Muscle of leg (tissue), 11 donors: Measurements from ENCODE around the gene DIRAS1. TPM values are rescaled to one million over a fixed set of nuclear protein-coding genes. Genes with fewer than 3 reads are reported as not detected.

Experiments used
- DNase-seq: peaks from one replicate; pipeline ENCODE4 v3.0.0; 2013
- H3K27ac ChIP-seq: one replicate; pipeline ENCODE4 v1.5.1; 2013; ENCODE audit warnings: mild to moderate bottlenecking, low read length, control low read depth
- H3K27me3 ChIP-seq: one replicate; pipeline ENCODE4 v1.6.1; 2013; ENCODE audit warnings: low read length; ENCODE audit not compliant: control insufficient read depth, insufficient read depth
- H3K36me3 ChIP-seq: one replicate; pipeline ENCODE4 v1.6.1; 2013; ENCODE audit warnings: low read length; ENCODE audit not compliant: control insufficient read depth, insufficient read depth
- H3K4me1 ChIP-seq: one replicate; pipeline ENCODE4 v1.6.1; 2013; ENCODE audit warnings: low read length; ENCODE audit not compliant: control insufficient read depth, insufficient read depth
- H3K4me3 ChIP-seq: one replicate; pipeline ENCODE4 v1.5.1; 2013; ENCODE audit warnings: low read length, control low read depth
- H3K9me3 ChIP-seq: replicated peaks from 2 replicates; pipeline ENCODE4 v1.6.1; 2013; ENCODE audit warnings: low read depth, low read length; ENCODE audit not compliant: control insufficient read depth
- WGBS: methylation state at CpG from one replicate; pipeline ENCODE4 v1.1.5; 2013; ENCODE audit warnings: missing lambda C conversion rate; ENCODE audit not compliant: insufficient coverage; 5-methylcytosine and 5-hydroxymethylcytosine counted together
- polyA plus RNA-seq, 8 donors: library from polyadenylated mRNA; unstranded; fragments of 120-200 nt; gene quantifications; one replicate each; pipeline versions ENCODE4 v1.2.1 to v1.2.3, GENCODE V29; 2013; ENCODE audit warnings: inconsistent platforms in 1 of 8, low replicate concordance in 1 of 8; ENCODE audit not compliant: insufficient read length in 8 of 8, insufficient read depth in 1 of 8
- total RNA-seq: library from RNA; stranded (reverse); fragments of 120-200 nt; gene quantifications from one replicate; pipeline ENCODE4 v1.2.4, GENCODE V29; 2013

The DIRAS1 gene
- total and polyA plus RNA-seq, 9 donors: 0.84 to 4.9 (median 2.6) TPM

DNA sequence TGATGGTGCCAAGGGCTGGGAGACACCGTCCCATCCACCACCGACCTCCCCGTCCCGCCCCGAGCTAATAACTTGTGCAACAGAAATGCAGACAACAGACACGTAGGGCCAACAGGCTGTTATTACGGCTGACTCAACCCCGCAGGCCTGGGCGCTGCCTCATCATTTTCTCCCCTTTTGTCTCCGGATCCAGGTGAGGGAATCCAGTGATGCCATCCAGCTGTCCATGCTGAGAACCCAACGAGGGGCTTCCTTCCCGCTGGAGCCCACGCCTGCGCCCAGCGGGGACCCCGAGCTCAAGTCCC, 6.4 kb upstream of the DIRAS1 start:
- H3K36me3 ChIP-seq: peaks cover 4% of the 10 kb centered on the region
- DNase-seq: no peak
- H3K27me3 ChIP-seq: peaks cover 34% of the 10 kb centered on the region
- no peaks in the 10 kb centered on the region for H3K9me3 ChIP-seq
- H3K4me1 ChIP-seq: peaks cover 11% of the 10 kb centered on the region
- no peak overlapping the region for H3K27ac ChIP-seq
- no peak overlapping the region for H3K4me3 ChIP-seq
- 53% methylated on average over 15 of the region's 16 CpGs for WGBS

DNA sequence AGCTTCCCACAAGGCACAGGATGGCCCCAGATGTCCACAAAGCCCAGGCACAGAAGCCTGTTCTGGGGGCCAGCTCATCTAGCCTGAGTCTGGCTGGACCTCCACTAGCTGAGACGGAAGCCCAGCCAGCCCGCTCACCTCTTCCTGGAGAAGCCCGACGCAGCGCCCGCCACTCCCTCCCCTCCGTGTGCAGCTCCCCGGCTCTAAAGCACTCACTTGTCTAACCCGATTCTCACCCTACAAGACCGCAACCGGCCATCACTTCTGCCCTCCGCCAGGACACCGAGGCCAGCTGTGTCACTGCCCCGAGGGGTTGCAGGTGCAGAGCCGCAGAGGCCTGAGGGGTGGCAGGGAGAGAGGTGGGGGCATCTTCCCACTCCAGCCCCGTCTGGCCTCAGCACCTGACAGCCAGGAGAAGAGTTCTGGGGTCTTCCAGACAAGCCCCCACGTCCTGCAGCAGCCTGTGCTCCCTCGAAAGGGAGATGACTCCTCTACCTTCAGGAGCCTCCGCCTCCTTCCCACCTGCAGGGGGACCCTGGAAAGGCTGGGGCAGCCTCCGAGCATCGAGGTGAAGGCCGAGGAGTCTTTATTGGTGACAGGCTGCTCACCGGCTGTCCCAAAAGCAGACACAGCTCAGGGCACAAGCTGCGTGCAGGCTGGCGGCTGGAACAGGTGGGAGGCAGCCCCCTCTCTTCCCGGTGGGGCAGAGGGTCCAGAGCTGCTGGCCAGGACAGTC, 5.9 kb upstream of the DIRAS1 start:
- no peaks in the 10 kb centered on the region for H3K9me3 ChIP-seq
- 12% methylated on average over 20 of the region's 26 CpGs for WGBS
- H3K27me3 ChIP-seq: peaks cover 39% of the 10 kb centered on the region
- H3K27ac ChIP-seq: no peak overlapping the region
- peaks cover 2% of the 10 kb centered on the region for H3K36me3 ChIP-seq
- H3K4me1 ChIP-seq: peaks cover 14% of the 10 kb centered on the region
- no peak for DNase-seq
- no peak overlapping the region for H3K4me3 ChIP-seq

GRCh38 chr19:2726160-2726855, 5.1 kb upstream of the DIRAS1 start:
- H3K36me3 ChIP-seq: no peaks in the 10 kb centered on the region
- no peak overlapping the region for H3K4me3 ChIP-seq
- H3K9me3 ChIP-seq: no peaks in the 10 kb centered on the region
- H3K27me3 ChIP-seq: peaks cover 46% of the 10 kb centered on the region
- H3K27ac ChIP-seq: no peak overlapping the region
- 74% methylated on average over 7 of the region's 15 CpGs for WGBS
- peaks cover 21% of the 10 kb centered on the region for H3K4me1 ChIP-seq
- no peak for DNase-seq

GRCh38 chr19:2724148-2724557, 3.0 kb upstream of the DIRAS1 start:
- 38% methylated on average over 7 of the region's 7 CpGs for WGBS

GRCh38 chr19:2723747-2724146, 2.6 kb upstream of the DIRAS1 start:
- DNase-seq: no peak
- H3K27me3 ChIP-seq: peaks cover 49% of the 10 kb centered on the region
- H3K4me1 ChIP-seq: peaks cover 32% of the 10 kb centered on the region
- H3K4me3 ChIP-seq: no peak overlapping the region
- no peaks in the 10 kb centered on the region for H3K9me3 ChIP-seq
- 56% methylated on average over 14 of the region's 14 CpGs for WGBS
- H3K27ac ChIP-seq: no peak overlapping the region
- H3K36me3 ChIP-seq: no peaks in the 10 kb centered on the region

More at GRCh38 chr19:2724148-2724557, 3.0 kb upstream of the DIRAS1 start:
- Histone ChIP-seq H3K27ac (no peak overlapping the region), H3K27me3 (peaks cover 53% of the 10 kb centered on the region), H3K4me1 (peaks cover 32% of the 10 kb centered on the region), H3K4me3 (no peak overlapping the region), H3K9me3 (no peaks in the 10 kb centered on the region), H3K36me3 (no peaks in the 10 kb centered on the region)
- no peak for DNase-seq

- H3K4me1 ChIP-seq: peaks cover 32% of the 10 kb centered on the region
- DNase-seq: no peak
- H3K27me3 ChIP-seq: peaks cover 46% of the 10 kb centered on the region
- 77% methylated on average over 7 of the region's 13 CpGs for WGBS
- no peaks in the 10 kb centered on the region for H3K9me3 ChIP-seq
- H3K36me3 ChIP-seq: no peaks in the 10 kb centered on the region
- no peak overlapping the region for H3K4me3 ChIP-seq
- H3K27ac ChIP-seq: no peak overlapping the region
Measured at GRCh38 chr19:2723345-2723715, 2.2 kb upstream of the DIRAS1 start.

DNA sequence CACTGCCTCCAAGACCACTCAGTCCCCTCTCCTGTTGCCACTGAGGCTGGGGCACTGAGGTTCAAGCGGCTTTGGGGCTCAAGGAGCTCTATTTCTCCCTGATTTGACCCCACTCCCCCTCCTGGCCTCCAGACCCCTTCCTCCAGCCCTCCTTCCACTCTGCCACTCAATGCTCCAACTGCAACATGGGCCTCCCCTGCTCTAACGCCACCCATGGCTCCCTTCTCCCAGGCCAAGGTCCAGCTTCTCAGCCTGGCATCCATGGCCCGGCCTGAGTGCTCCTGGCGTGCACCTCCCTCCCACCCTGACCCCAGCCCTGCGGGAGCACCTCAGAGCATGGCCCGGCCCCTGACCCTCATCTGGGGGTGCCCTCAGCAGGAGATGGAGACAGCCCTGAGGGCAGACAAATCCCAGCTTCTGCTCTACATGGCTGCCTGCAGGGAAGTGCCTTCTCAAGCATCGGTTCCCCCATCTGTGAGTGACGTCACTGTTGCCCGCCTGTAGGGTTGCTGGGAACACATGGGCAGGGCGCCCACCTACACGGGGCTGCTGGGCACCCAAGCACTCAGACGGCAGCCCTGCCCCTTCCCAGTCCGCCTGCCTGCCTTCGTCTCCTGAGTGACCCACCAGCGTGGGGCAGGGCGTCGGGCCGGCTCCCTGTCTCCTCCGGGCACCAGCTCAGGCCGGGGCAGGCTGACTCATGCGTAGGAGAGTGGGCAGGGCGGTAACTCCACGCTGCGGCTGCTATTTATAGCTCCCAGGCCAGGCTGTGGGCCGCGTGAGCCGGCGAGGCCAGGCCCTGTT, 1.6 kb upstream of the DIRAS1 start:
- peaks cover 32% of the 10 kb centered on the region for H3K4me1 ChIP-seq
- no peaks in the 10 kb centered on the region for H3K36me3 ChIP-seq
- peak; percentile 42 for DNase-seq
- WGBS: 47% methylated on average over 24 of the region's 28 CpGs
- H3K27me3 ChIP-seq: peaks cover 41% of the 10 kb centered on the region
- no peak overlapping the region for H3K27ac ChIP-seq
- H3K9me3 ChIP-seq: no peaks in the 10 kb centered on the region
- H3K4me3 ChIP-seq: no peak overlapping the region

GRCh38 chr19:2721570-2722540, 683 bp upstream of the DIRAS1 start:
- Histone ChIP-seq H3K36me3 (no peaks in the 10 kb centered on the region), H3K4me1 (peaks cover 32% of the 10 kb centered on the region), H3K4me3 (peak overlapping the region; percentile 34), H3K27ac (no peak overlapping the region), H3K27me3 (peaks cover 33% of the 10 kb centered on the region), H3K9me3 (no peaks in the 10 kb centered on the region)
- no peak for DNase-seq
- WGBS: 19% methylated on average over 39 of the region's 39 CpGs

DNA sequence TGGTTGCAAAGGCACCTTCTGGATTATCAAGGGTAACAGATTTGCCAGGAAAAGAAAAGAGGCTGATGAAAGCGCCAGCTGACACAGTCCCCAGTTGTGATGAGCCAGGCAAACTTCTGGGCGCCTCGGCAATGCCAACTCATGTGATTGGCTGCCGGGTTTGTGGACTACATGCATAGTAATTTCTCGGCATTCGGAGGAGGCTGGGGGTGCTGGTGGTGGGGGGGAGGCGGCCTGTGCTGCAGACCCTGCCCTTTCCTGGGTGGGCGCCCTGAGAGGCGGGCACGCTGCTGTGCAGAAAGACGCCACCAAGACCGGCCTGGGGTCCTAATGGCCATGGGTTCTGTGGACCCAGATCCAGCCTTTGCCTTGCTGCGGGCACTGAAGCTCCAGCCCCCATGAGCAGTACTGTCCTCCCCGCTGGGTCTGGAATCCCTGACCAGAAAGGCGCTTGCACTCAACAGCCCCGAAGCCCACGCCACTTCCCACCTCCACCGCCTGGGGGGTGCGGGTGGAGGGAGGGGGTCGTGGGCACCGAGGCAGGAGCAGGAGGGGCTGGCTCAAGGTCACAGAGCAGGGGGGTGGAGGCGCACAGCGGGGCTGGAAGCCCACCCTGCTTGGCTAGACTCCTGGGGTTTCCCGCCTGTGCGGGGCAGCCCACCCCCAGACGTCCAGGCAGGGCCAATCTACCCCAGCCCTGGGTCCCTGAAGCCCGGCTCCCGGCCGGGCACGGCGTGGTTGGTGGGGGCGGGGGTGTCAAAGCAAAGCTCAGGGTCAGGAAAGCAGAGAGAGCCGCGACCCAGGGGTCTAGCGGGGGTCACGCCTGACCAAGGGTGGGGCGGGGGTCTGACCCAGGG, 1.0 kb downstream of the DIRAS1 start:
- Histone ChIP-seq H3K27ac (no peak overlapping the region), H3K36me3 (no peaks in the 10 kb centered on the region), H3K9me3 (peaks cover 7% of the 10 kb centered on the region), H3K27me3 (peaks cover 23% of the 10 kb centered on the region), H3K4me1 (peaks cover 32% of the 10 kb centered on the region), H3K4me3 (peak overlapping the region; percentile 33)
- 11% methylated on average over 21 of the region's 37 CpGs for WGBS
- no peak for DNase-seq
